ENCODE data around the gene BCL2A1. TPM values are rescaled to one million over a fixed set of nuclear protein-coding genes. Genes with fewer than 3 reads are reported as not detected.

The BCL2A1 gene
- total RNA-seq, 2 donors from 2014 or later: 0.86 to 1.5 TPM

DNA sequence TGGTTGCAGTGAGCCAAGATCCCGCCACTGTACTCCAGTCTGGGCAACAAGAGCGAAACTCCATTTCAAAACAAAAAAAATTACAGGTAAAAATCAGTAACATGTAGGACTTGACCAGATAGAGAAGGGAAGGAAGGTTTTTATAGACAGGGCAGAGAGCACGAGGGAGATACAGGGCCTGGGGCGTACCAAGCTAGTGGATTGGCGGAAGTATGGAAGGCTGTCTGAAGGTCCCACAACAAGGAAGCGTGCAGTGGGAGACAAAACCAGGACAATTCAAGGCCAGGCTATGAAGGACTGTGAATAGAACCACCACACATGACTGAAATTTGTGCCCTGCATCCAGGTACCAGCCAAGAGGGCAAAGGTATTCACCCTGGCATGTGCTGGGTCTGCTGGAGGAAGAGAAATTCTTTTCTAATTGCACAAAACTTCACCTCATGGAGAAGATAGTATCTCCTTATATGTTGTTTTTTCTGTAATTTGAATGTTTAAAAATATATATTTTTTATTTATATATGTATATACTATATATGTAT lies 33.0 kb upstream of the BCL2A1 start:
- H3K4me1 ChIP-seq: no peaks in the 10 kb centered on the region
- H3K27ac ChIP-seq: no peak overlapping the region
- no peak overlapping the region for H3K9ac ChIP-seq (ENCODE audit: low read depth in 2 of 2, low read length in 2 of 2)
- no peak overlapping the region for H3K4me3 ChIP-seq
- no peaks in the 10 kb centered on the region for H3K27me3 ChIP-seq
- intact Hi-C loops (cut with DNase I): no loop called here
- TF ChIP-seq, protein P1, sequence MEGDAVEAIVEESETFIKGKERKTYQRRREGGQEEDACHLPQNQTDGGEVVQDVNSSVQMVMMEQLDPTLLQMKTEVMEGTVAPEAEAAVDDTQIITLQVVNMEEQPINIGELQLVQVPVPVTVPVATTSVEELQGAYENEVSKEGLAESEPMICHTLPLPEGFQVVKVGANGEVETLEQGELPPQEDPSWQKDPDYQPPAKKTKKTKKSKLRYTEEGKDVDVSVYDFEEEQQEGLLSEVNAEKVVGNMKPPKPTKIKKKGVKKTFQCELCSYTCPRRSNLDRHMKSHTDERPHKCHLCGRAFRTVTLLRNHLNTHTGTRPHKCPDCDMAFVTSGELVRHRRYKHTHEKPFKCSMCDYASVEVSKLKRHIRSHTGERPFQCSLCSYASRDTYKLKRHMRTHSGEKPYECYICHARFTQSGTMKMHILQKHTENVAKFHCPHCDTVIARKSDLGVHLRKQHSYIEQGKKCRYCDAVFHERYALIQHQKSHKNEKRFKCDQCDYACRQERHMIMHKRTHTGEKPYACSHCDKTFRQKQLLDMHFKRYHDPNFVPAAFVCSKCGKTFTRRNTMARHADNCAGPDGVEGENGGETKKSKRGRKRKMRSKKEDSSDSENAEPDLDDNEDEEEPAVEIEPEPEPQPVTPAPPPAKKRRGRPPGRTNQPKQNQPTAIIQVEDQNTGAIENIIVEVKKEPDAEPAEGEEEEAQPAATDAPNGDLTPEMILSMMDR (IDR thresholded peaks at IDR 0.05): no peak
- H3K9me3 ChIP-seq: no peaks in the 10 kb centered on the region
- DNase-seq: no peak
- no peaks in the 10 kb centered on the region for H3K36me3 ChIP-seq

DNA sequence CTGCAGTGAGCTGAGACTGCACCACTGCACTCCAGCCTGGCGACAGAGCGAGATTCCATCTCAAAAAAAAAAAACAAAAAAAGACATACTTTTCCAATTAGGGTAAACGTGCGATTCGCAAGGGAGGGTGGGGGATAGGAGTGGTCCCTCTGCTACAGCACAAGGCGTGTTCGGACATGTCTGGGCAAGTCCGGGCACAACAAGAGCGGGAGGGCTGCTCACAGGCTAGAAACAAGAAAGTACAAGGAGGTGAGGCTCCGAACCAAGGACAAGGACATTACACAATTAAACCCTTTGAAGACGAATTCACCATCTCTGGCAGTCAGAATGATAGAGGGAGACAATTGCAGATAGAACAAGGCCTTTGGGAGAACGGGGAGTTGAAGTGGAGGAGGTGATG lies 32.2 kb upstream of the BCL2A1 start:
- TF ChIP-seq, protein P1 (IDR thresholded peaks at IDR 0.05): no peak
- no peak overlapping the region for H3K4me3 ChIP-seq
- intact Hi-C loops (cut with DNase I): no loop called here
- no peaks in the 10 kb centered on the region for H3K27me3 ChIP-seq
- H3K4me1 ChIP-seq: no peaks in the 10 kb centered on the region
- no peak overlapping the region for H3K9ac ChIP-seq (ENCODE audit: low read depth in 2 of 2, low read length in 2 of 2)
- no peaks in the 10 kb centered on the region for H3K36me3 ChIP-seq
- no peaks in the 10 kb centered on the region for H3K9me3 ChIP-seq
- DNase-seq: no peak
- H3K27ac ChIP-seq: no peak overlapping the region

DNA sequence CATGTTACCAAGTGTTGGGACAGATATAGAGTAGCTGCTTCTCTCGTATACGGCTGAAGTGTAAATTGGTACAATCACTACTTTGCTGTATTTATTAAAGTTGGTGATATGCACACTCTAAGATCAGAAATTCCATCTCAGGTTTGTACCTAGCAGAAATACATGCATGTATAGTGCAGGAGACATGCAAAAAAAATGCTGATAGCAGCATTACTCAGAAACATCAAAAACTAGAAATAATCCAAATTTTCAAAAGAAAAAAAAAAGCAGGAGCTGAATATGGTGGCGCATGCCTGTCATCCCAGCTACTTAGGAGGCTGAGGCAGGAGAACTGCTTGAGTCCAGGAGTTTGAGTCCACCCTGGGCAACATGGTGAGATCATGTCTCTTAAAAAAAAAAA lies 31.3 kb upstream of the BCL2A1 start:
- Histone ChIP-seq H3K27ac (no peak overlapping the region), H3K36me3 (no peaks in the 10 kb centered on the region), H3K9ac (ENCODE audit: low read depth in 2 of 2, low read length in 2 of 2) (no peak overlapping the region), H3K27me3 (no peaks in the 10 kb centered on the region), H3K9me3 (no peaks in the 10 kb centered on the region), H3K4me1 (no peaks in the 10 kb centered on the region), H3K4me3 (no peak overlapping the region)
- no peak for DNase-seq
- TF ChIP-seq, protein P1 (IDR thresholded peaks at IDR 0.05): no peak
- intact Hi-C loops (cut with DNase I): no loop called here

DNA sequence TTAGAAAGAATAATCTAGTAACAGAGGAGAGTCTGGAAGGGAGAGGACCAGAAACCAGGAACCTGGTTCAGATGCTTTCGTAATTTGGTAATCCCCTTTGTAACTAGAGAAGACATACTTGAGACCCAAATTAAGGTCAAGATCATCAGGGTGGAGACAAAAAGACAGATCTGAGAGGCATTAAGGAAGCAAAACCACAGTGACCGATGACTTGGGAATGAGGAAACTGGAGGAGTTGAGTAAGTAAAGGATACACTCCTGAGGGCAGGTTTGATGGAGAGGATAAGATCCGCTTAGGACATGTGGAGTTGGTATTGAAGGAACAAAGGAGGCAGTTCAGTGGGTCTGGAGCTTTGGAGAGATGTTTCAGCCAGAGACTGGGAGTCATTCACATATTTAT lies 23.6 kb upstream of the BCL2A1 start:
- TF ChIP-seq, protein P1 (IDR thresholded peaks at IDR 0.05): no peak
- DNase-seq: no peak
- H3K9ac ChIP-seq (ENCODE audit: low read depth in 2 of 2, low read length in 2 of 2): no peak overlapping the region
- H3K27ac ChIP-seq: no peak overlapping the region
- intact Hi-C loops (cut with DNase I): loop anchor here (10.0 kb wide), 2 partner anchors 100 to 140 kb away; partner anchors contain the start of gene MTHFS
- no peaks in the 10 kb centered on the region for H3K4me1 ChIP-seq
- no peak overlapping the region for H3K4me3 ChIP-seq
- no peaks in the 10 kb centered on the region for H3K36me3 ChIP-seq
- H3K27me3 ChIP-seq: no peaks in the 10 kb centered on the region
- H3K9me3 ChIP-seq: no peaks in the 10 kb centered on the region

DNA sequence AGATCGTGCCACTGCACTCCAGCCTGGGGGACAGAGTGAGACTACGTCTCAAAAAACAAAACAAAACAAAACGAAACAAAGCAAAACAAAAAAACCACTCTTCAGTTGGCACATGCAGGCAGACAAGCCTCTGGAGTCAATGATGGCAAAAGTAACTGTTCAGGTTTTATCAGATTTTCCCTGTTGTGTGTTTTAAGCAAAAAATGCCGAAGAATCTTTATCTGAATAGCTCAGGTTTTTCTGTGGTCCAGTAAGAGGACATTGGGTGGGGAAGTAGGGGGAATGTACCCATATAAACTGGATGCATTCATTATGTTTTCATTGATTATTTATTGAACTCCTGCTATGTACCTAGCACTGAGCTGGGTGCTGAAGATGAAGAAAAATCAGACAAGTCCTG lies 20.8 kb upstream of the BCL2A1 start:
- Histone ChIP-seq H3K9me3 (no peaks in the 10 kb centered on the region), H3K27ac (no peak overlapping the region), H3K4me3 (no peak overlapping the region), H3K36me3 (no peaks in the 10 kb centered on the region), H3K27me3 (no peaks in the 10 kb centered on the region), H3K9ac (ENCODE audit: low read depth in 2 of 2, low read length in 2 of 2) (no peak overlapping the region), H3K4me1 (no peaks in the 10 kb centered on the region)
- TF ChIP-seq, protein P1 (IDR thresholded peaks at IDR 0.05): no peak
- DNase-seq: no peak
- intact Hi-C loops (cut with DNase I): loop anchor here (10.0 kb wide), 2 partner anchors 97 to 137 kb away; partner anchors contain the start of gene MTHFS
